ENCODE results near the gene IL4R. TPM values are rescaled to one million over a fixed set of nuclear protein-coding genes. Genes with fewer than 3 reads are reported as not detected.
"Not testable (repeated sequence)": the region's sequence is repeated elsewhere in the genome, so short reads cannot be mapped to it uniquely, and the experiment has no call there.

Gene IL4R
- total RNA-seq, 1 donor from 2014 or later, result 14.0 TPM

DNA sequence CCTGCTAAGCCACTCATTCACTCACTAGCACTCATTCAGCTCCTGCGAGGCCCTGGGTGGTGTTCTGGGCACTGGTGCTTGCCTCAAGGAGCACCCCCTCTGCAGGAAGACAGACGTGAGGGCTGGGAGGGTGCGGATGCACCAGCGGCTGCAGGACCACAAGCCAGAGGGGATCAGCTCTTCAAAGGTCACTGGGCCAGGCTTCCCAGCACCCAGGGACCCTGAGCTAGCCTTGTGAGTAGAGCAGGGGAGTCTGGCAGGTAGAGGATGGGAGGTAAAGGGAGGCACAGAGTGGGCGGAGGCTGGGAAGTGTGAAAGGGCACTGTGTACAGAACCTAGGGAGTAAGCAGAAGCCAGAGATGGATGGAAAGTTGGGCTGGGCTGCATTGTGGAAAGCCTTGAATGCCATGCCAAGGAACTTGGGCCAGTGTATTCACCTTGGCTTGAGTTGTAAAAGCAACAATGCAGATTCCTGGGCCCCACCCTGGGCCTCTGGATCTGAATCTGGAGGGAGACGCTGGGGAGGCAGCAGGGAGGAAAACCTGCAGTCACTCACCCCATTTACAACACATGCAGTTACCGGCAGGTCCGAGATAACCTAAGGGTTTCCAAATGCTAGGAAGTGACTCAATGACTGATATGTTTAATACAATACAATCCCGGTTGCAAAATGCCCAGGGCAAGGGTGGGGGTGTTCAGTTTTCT, 1.7 kb downstream of the IL4R start:
- DNase-seq, result no peak

DNA sequence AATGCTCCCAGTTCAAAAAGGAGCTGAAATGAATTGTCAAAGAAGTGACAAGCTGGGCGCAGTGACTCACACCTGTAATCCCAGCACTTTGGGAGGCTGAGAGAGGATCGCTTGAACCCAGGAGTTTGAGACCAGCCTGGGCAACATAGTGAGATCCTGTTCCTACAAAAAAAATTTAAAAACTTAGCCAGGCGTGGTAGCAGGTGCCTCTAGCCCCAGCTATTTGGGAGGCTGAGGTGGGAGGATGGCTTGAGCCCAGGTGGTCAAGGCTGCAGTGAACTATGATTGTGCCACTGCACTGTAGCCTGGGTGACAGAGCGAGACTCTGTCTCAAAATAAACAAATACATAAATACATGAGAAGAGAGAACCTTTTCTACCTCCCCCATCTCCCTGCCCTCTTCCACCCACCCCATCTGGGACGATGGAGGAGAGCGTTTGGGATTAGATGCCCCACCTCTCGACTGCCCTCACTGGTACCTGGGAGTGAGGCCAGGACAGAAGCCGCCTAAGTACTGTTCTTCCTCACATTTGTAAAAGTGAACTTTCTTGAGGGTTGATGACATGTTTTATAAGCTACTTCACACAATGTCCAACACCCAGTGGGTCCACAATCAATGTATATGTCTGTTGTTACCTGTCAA, 2.4 kb downstream of the IL4R start:
- DNase-seq, result no peak

DNA sequence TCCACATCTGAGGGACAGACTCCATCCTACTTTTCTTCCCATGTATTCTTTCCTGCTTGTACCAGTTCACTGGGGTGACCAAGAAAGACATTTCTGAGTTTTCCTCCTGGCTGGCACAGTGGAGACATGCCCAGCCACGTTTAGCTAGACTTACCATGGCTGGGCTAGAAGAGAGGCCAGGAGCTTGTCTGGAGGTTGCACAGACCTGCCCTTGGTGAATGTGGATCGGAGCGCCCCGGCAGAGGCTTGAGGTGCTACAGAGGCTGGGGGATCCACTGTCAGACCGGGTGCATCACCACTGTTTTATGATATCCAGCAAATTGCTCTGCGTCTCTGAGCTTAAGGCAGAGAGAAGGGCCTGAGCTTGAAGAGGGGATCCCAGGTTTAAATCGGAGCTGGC, 3.5 kb downstream of the IL4R start:
- DNase-seq, result no peak

DNA sequence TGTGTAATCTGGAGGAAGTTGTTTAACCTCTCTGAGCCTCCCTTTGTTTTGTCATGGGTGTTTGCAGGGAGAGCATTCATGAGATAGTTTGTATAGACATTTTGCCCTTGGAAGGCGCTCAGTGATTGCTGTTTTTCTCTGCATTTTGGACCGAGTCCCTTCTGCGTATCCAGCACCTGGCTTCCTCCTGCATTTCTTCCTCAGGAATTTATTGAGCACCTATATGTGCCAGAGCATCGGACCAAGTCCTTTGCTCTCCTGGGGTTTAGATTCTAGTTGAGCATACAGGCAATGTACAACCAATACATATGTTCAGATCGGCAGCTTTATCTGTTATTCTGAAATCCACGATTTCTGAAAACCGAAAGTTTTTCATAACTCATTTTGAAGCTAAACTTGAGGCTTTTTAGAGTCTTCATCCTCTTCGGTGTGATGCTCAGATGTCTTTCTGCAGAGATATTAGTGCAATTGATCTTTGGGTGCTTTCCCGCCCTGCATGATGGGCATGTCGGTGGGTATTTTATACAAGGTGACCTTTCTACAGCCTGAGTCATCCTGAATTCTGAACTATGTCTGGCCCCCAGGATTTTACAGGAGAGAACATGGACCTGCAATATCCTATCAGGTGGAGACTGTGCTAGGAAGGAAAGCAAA, 4.1 kb downstream of the IL4R start:
- DNase-seq, result no peak

DNA sequence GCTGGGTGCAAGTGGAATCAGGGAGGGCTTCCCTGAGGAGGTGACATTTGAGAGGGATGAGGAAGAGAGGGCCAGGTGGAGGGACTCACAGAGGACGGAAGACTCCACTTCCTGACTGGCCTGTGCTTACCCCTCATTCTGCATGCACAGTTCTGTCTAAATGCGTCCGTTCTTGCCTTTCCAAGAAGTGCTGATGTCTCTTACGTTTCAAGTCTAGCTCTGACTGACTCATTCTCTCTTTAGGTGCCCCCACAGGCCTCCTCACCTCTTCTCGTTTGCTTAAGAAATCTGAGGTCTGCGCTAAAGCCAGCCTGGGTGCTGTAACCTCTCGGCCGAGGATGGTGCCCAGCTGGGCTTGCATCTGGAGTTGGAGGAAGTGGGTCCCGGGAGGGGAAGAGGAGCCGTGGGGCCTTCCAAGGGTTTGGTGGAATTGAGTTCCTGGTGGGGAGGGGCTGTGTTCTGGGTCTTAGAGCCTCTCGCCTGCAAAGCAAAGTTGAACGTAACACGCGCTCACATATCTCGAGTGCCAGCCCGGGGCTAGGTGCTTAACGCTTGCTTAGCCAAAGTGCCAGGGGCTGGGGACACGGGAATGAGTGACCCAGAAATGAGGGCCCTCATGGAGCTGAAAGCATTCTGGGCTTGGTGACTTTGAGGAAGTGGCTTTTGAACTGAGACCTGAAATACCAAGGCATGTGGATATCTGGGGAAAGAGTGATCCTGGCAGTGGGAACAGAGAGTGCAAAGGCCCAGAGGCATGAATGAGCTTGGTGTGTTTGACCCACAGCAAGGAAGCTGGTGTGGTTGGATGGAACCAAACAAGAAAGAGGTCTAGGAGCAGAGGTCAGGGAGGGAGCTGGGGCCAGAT, 4.8 kb downstream of the IL4R start:
- no peak for DNase-seq

DNA sequence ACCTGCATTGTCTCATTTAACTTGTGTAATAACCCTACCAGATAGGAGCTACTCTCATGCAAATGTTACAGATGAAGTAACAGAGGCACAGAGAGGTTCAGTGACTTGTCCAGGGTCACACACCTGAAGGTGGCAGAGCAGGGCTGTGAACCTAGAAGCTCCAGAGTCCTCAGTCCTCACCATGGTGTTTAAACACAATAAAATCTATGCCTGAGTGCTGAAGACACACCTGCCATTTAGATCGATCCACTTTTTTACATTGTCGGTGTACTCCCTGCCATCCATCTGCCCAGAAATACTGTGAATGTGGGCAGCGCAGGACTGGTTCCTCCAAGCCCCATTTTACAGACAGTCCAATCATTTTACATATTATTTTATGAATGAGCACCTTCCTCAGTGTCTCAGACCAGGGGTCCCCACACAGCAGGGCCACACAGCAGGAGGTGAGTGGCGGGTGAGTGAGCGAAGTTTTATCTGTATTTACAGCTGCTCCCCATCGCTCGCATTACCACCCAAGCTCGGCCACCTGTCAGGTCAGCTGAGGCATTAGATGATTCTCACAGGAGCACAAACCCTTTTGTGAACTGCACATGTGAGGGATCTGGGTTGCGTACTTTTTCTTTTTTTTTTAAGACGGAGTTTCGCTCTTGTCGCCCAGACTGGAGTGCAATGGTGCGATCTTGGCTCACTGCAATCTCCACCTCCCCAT, 5.6 kb downstream of the IL4R start:
- no peak for DNase-seq

DNA sequence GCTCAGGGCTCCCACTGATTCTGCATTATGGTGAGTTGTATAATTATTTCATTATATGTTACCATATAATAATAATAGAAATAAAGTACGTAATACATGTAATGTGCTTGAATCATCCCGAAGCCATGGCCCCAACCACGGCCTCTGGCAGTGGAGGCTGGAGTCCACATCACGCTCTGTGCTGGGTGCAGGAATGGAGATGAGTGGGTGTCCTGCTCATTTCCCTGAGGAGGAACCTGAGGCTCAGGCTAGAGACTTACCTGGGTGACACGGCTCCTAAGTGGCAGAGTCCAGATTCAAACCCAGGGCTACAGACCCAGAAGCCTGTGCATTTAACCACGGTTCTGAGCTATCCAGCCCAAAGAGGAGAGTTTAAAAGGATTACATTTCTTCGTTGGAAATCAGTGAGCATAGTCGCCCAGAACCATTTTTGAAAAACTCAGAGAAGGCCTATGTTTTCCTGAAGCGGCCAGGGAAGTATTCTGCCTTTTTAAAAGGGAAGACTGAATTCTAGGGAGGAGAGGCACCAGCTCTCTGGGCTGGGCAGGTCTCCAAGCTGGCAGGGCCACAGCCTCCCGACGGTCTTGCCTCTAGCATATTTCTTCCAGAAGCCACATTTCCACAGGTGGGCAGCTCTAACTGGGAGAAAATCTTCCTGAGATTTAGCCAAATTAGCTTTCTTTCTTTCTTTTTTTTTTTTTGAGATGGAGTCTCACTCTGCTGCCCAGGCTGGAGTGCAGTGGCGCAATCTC, 6.7 kb downstream of the IL4R start:
- DNase-seq, result no peak

DNA sequence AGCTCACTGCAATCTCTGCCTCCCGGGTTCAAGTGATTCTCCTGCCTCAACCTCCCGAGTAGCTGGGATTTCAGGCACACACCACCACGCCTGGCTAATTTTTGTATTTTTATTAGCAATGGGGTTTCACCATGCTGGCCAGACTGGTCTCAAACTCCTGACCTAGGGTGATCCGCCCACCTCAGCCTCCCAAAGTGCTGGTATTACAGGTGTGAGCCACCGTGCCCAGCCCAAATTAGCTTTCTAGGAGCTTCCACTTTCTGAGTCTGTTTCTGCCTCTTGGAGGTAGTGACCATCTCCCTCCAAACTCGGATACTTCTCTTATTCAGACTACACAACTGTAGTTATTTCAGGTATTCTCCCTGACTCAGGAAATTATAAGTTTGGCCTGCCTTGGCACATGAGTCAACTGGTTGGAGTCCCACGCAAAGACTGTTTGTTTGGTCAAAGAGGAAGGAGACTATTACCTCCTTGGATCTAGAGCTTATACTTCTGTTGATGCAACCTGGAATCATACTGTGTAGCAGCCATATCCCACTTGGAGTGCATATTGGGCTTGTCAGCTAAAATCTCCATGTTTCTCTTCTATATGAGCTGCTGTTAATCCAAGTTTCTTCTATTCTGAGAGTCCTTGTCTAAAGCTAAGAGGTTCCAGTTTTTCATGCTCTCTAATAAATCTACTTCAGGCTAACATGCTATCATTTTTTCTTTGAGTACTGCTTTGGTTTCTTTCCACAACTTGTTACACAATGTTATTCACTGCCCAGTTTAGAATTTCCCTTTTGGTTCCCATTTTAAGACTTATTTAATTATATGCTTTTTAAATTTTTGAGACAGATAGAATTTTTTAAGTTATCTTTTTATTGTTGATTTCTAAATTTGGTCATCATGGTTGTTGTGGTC, 7.5 kb downstream of the IL4R start:
- DNase-seq, result no peak

DNA sequence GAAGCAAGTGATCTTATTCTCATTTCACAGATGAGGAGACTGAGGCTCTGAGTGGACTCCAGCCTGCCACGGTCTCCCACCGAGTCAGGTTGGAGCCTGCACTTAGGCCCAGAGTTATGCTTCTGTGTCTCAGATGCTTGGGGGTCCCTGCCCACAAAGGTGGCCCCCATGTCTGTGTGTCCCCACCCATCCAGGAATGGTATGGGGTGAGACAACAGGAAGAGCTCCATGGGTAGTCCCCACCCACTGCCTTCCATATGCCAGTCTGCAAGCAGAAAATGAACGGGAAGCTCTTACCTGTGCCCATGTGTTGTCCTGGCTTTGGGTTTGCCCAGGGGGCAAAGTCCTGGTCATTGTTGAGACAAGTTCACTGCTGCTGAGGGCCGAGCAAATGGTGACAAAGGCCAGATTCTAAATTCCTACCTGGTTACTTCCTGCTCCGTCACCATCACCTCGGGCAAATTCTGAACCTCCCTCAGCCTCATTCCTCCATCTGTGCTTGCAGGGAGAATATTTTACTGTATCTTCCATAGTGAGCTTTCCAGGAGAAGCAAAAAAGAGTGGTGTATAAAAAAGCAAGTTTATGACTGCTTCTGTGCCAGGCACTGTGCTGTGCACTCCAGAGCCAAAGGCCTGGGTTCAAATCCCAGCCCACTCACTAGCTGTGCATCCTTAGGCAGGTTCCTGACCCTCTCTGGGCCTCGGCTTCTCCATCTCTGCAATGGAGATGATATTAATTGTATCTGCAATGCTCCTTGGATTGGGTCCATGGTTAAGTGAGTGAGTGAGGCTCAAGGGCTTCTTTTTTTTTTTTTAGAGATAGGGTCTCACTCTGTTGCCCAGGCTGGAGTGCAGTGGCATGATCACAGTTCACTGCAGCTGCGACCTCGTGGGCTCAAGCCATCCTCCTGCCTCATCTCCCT, 9.3 kb downstream of the IL4R start:
- no peak for DNase-seq

DNA sequence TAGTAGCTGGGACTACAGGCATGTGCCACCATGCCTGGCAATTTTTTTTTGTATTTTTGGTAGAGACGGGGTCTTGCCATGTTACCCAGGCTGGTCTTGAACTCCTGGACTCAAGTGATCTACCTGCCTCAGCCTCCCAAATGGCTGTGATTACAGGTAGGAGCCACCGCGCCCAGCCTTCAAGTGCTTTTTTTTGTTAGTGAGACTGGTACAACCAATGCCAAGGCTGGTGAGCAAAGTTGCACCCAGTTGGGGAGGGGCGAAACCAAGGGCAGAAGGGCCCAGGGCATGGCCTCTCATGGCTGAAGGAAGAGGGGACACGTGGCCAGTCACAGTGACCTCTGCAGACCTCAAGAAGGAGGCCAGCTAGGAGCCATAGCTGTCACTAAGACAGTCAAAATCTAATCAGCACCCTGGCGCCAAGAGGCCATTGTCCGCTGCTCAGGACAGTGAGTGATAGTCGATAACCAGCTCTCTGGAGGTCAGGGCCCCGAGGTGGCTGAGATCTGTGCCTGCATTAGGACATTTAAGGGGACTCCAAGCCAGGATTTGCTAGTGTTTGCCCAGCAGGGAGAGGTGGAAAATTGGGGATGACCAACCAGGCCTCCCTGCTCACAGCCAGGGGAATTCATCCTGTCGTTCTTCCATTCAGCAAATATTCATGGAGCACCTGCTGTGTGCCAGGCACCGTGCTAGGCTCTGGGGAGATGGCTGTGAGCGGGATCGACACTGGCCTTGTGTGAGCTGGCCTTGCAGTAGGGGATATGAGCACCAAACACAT, 10.2 kb downstream of the IL4R start:
- DNase-seq, result no peak

DNA sequence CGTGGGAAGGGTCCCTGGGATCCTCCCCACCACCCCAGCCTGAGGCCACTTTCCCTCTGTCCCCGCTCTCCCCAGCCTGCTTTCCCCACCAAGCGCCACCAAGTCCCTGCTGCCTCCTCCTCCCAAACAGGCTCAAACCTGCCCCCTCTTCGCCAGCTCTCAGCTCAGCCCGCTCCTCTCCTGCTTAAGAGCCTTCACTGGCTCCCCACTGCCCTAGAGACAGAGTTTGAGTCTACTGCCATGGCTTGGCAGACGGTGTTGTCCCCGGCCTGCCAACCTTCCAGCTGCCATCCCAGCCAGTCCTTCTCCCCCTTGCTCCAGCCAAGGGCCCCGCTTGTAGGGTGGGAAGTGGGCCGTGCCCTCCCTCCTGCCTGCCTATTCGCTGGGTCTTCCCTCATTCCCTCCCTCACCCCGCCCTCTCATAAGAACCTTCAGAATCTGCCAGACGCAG, 11.1 kb downstream of the IL4R start:
- DNase-seq, result no peak

DNA sequence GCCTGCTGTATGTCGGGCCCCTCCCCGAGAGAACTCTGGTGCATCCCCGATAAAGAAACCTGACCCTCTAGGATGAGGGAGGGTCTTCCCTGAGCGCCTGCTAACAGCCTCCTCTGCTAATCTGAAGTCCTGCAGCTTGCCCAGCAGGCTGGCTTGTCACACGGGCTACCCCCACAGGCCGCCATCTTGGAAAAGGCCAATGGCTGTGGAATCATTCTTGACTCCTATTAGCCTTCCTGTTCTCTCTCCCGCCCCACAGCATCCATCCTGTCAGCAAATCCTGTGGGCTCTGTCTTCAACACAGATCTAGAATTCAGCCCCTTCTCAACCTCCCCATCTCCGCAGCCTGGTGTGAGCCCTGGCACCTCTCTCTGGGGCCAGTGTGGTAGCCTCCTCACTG, 12.0 kb downstream of the IL4R start:
- DNase-seq, result no peak

DNA sequence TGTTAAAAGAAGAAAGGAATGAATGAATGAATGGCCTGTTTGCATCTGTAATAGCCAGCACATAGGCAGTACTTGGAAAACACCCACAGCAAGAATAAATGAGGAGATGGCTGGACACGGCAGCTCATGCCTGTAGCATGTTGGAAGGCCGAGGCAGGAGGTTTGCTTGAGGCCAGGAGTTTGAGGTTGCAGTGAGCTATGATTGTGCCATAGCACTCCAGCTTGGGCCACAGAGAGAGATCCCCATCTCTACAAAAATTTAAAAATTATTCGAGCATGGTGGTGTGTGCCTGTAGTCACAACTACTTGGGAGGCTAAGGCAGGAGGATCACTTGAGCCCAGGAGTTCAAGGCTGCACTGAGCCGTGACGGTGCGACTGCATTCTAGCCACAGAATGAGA, 12.5 kb downstream of the IL4R start:
- no peak for DNase-seq

DNA sequence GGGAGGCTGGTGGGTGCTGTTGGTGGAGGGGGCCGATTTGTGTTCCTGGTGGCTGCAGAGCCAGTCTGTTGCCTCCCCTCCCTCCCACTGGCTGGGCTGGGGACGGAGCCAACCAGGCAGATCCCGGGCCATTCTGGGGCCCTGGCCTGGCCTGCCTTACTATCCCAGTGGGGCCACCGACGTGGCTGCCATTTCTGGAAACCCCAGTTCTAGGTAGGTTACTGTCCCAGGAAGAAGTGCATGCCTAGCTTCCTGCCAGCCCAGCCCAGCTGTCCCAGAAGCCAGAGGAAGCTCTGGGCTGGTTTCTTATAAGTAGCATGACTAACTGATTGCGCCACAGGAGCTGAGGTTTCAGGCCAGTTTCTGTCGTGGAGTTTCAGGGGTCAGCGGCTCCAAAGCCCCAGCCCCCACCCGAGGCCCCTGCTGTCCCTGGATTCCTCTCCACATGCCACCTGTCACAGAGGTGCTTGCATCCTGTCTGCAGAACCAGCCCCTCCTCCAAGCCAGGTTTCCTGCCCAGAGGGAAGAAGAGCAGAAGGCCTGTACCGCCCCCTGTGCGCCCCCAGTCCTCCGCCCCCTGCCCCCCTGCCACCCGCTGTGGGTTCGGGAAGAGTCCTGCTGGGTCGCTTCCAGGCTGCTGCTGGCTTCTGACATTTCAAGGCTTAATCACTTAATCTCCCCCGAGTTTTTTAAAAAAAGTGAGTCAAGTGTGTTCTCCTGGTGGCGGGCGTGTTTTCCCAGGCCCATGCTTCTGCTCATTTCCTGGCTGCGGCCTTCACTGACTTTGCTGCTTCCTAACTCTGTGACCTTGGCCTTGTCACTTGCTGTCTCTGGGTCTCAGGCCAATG, 13.2 kb downstream of the IL4R start:
- DNase-seq, result peak; percentile 25

DNA sequence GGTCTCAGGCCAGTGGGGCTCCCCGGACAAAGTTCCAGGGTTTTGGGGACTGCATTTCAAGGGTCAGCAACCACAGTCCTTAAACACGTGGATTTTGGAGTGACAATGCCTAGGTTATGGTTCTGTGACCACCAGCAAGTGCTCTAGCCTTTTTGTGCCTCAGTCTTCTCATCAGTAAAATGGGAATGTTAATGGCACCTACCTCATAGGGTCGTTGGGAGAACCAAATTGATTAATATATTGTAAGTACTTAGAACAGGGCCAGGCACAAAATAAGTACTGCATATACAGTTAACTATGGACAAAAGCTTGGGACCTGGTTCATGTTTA, 13.8 kb downstream of the IL4R start:
- DNase-seq, result no peak

DNA sequence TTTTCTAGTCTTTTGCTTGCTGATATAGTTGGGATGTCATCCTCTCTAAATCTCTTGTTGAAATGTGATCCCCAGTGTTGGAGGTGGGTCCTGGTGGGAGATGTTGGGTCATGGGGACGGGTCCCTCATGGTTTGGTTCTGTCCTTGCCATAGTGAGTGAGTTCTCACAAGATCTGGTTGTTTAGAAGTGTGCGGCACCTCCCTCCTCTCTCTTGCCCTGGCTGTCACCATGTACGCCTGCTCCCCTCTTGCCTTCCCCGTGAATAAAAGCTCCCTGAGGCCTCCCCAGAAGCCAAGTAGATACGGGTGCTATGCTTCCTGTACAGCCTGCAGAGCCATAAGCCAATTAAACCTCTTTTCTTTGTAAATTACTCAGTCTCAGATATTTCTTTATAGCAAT, 15.2 kb downstream of the IL4R start:
- DNase-seq, result no peak

DNA sequence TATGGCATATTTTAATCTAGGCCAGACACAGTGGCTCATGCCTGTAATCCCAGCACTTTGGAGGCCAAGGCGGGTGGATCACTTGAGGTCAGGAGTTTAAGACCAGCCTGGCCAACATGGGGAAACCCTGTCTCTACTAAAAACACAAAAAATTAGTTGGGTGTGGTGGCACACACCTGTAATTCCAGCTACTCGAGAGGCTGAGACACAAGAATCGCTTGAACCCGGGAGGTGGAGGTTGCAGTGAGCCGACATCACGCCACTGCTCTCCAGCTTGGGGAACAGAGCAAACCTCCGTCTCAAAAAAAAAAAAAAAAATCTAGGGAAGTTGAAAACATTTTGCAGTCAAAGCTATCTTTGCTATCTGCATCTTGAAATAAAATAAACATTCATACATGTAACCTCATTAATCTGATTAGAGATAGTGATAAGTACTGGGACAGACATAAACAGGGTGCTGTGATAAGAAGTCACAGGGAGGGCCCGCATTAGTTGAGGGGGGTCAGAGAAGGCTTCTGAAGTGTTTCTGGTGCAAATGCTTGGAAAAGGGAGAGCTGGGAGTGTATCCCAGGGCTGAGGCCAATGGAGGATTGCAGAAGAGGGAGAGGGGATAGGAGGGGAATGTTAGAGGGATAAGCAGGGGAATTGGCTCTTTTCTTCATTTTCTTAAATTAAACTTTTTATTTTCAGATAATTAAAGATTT, 15.8 kb downstream of the IL4R start:
- not testable (repeated sequence) for DNase-seq
